PC-3 (cell line): ENCODE measurements around the gene TCN2. TPM values are rescaled to one million over a fixed set of nuclear protein-coding genes. Genes with fewer than 3 reads are reported as not detected.

Experiments used
- ATAC-seq: fragments of 200-7000 bp; cut with Tn5 transposase; 2 replicates; pipeline ENCODE4 v1.9.1; 2020; ENCODE audit warnings: mild to moderate bottlenecking, moderate library complexity
- BruUV-seq: library from RNA; stranded (reverse); fragments of 400-500 nt; replicated peaks from 2 replicates; lab custom pipeline; 2021; lab: Mats Ljungman, UMichigan
- CTCF ChIA-PET: fragments of 300-600 bp; sonication (Branson Sonifier 250); formaldehyde crosslinking; loops from one replicate; lab custom pipeline; 2022; ENCODE audit warnings: antibody characterized with exemption; lab: Charles Lee
- POLR2A ChIA-PET: fragments of 300-600 bp; sonication (Branson Sonifier 250); formaldehyde crosslinking; loops from one replicate; lab custom pipeline; 2022; ENCODE audit warnings: antibody characterized with exemption; ENCODE audit not compliant: unreplicated experiment; lab: Charles Lee
- DNase-seq: peaks from one replicate; pipeline ENCODE4 v3.0.0-alpha.2; 2015
- H2AFZ ChIP-seq: fragments of 300-600 bp; sonication (generic); 2 replicates; pipeline ENCODE4 v1.6.0; 2016; ENCODE audit warnings: antibody characterized with exemption, low read length
- H3F3A ChIP-seq: fragments of 300-600 bp; sonication (generic); one replicate; pipeline ENCODE4 v1.6.0; 2017; ENCODE audit warnings: antibody characterized with exemption, low read length, control low read depth, mild to moderate bottlenecking; ENCODE audit not compliant: unreplicated experiment
- H3K27ac ChIP-seq: fragments of 300-600 bp; sonication (generic); 2 replicates; pipeline ENCODE4 v1.5.1; 2016; ENCODE audit warnings: mild to moderate bottlenecking, low read length
- H3K27me3 ChIP-seq: fragments of 300-600 bp; sonication (generic); 2 replicates; pipeline ENCODE4 v1.6.1; 2016; ENCODE audit warnings: low read length, mixed read lengths
- H3K36me3 ChIP-seq: fragments of 300-600 bp; sonication (generic); 2 replicates; pipeline ENCODE4 v1.6.1; 2016; ENCODE audit warnings: low read depth, mixed run types, low read length, mixed read lengths
- H3K4me1 ChIP-seq: fragments of 300-600 bp; sonication (generic); 2 replicates; pipeline ENCODE4 v1.5.1; 2016; ENCODE audit warnings: low read length; ENCODE audit not compliant: insufficient read depth
- H3K4me2 ChIP-seq: fragments of 300-600 bp; sonication (generic); 2 replicates; pipeline ENCODE4 v1.6.0; 2016; ENCODE audit warnings: low read length
- H3K4me3 ChIP-seq: fragments of 300-600 bp; sonication (generic); 2 replicates; pipeline ENCODE4 v1.5.1; 2016; ENCODE audit warnings: mild to moderate bottlenecking, low read length, mixed read lengths
- H3K79me2 ChIP-seq: fragments of 300-600 bp; sonication (generic); 2 replicates; pipeline ENCODE4 v1.6.1; 2017; ENCODE audit warnings: low read length, mixed read lengths
- H3K9ac ChIP-seq: fragments of 300-600 bp; sonication (generic); 2 replicates; pipeline ENCODE4 v1.6.0; 2016; ENCODE audit warnings: mild to moderate bottlenecking, low read length
- H3K9me2 ChIP-seq: fragments of 300-600 bp; sonication (generic); replicated peaks from 2 replicates; pipeline ENCODE4 v1.6.1; 2016; ENCODE audit warnings: mixed run types, low read length, mixed read lengths
- H3K9me3 ChIP-seq: fragments of 300-600 bp; sonication (generic); 2 replicates; pipeline ENCODE4 v1.6.1; 2016; ENCODE audit warnings: low read length, mixed read lengths
- H4K20me1 ChIP-seq: fragments of 300-600 bp; sonication (generic); 2 replicates; pipeline ENCODE4 v1.6.1; 2016; ENCODE audit warnings: low read length, mixed read lengths
- CTCF ChIP-seq: fragments of 300-600 bp; sonication (generic); conservative IDR thresholded peaks from 2 replicates; pipeline ENCODE4 v1.5.1; 2017; ENCODE audit warnings: antibody characterized with exemption, low read depth, mild to moderate bottlenecking, low read length
- EZH2 ChIP-seq: fragments of 300-600 bp; sonication (generic); IDR thresholded peaks from one replicate; pipeline ENCODE4 v1.6.1; 2017; ENCODE audit warnings: antibody characterized with exemption, mild to moderate bottlenecking, low read length; ENCODE audit not compliant: unreplicated experiment
- EZH2phosphoT487 ChIP-seq: fragments of 300-600 bp; sonication (generic); IDR thresholded peaks from 2 replicates; pipeline ENCODE4 v1.6.1; 2018; ENCODE audit warnings: mild to moderate bottlenecking, antibody characterized with exemption, low read length, borderline replicate concordance
- intact Hi-C: fragments of 100-400 bp; cut with micrococcal nuclease; formaldehyde crosslinking; loops from 2 replicates; pipeline ENCODE4 v1.9.0; 2023
- total RNA-seq: library from RNA; depleted of rRNA; stranded (reverse); fragments of >200 nt; gene quantifications from 2 replicates; pipeline ENCODE4 v1.2.3, GENCODE V29; 2014

TCN2 gene
- total RNA-seq, 1 experiment from 2014 or later, result 1.7 TPM

- DNase-seq, result no peak
- H3K9me3 ChIP-seq, result no peaks in the 10 kb centered on the region
- ChIA-PET CTCF (interaction anchor here (1.4 kb wide), 1 partner anchor 16 kb away, joined by 5 read pairs; no protein-coding TSS in a partner anchor), POLR2A (no interaction called here)
- H3K4me1 ChIP-seq, result peaks cover 11% of the 10 kb centered on the region
- no peak overlapping the region for H3K4me3 ChIP-seq
- BruUV-seq, result no TSS peak
- no peak overlapping the region for H2AFZ ChIP-seq
- H3K27ac ChIP-seq, result no peak overlapping the region
- TF ChIP-seq CTCF (no peak), EZH2 (no peak), EZH2phosphoT487 (no peak)
- H3K27me3 ChIP-seq, result no peaks in the 10 kb centered on the region
- no peak overlapping the region for H3K9ac ChIP-seq
- ATAC-seq, result no peak
- H3K4me2 ChIP-seq, result no peak overlapping the region
- no peaks in the 10 kb centered on the region for H3K36me3 ChIP-seq
- H4K20me1 ChIP-seq, result no peaks in the 10 kb centered on the region
- H3K9me2 ChIP-seq, result no peaks in the 10 kb centered on the region
- intact Hi-C loops, result no loop called here
- no peaks in the 10 kb centered on the region for H3K79me2 ChIP-seq
- no peaks in the 10 kb centered on the region for H3F3A ChIP-seq
Measured at GRCh38 chr22:30650508-30651116, 43.6 kb downstream of the TCN2 start.

GRCh38 chr22:30652852-30653251, 45.9 kb downstream of the TCN2 start:
- Histone ChIP-seq H3K9me2 (no peaks in the 10 kb centered on the region), H3K4me3 (no peak overlapping the region), H2AFZ (no peak overlapping the region), H3K79me2 (no peaks in the 10 kb centered on the region), H3F3A (no peaks in the 10 kb centered on the region), H3K9me3 (no peaks in the 10 kb centered on the region), H3K4me2 (no peak overlapping the region), H3K4me1 (peaks cover 11% of the 10 kb centered on the region), H4K20me1 (no peaks in the 10 kb centered on the region), H3K36me3 (no peaks in the 10 kb centered on the region), H3K9ac (no peak overlapping the region), H3K27ac (no peak overlapping the region), H3K27me3 (no peaks in the 10 kb centered on the region)
- ChIA-PET POLR2A (no interaction called here), CTCF (no interaction called here)
- DNase-seq (no peak), ATAC-seq (no peak)
- no TSS peak for BruUV-seq
- TF ChIP-seq CTCF (no peak), EZH2phosphoT487 (no peak), EZH2 (no peak)
- intact Hi-C loops, result no loop called here

GRCh38 chr22:30654361-30654760, 47.4 kb downstream of the TCN2 start:
- ChIA-PET POLR2A (no interaction called here), CTCF (no interaction called here)
- Histone ChIP-seq H3K9me2 (no peaks in the 10 kb centered on the region), H3K36me3 (no peaks in the 10 kb centered on the region), H3K27ac (no peak overlapping the region), H3K79me2 (no peaks in the 10 kb centered on the region), H4K20me1 (no peaks in the 10 kb centered on the region), H3K9me3 (no peaks in the 10 kb centered on the region), H3F3A (no peaks in the 10 kb centered on the region), H2AFZ (no peak overlapping the region), H3K4me1 (peaks cover 4% of the 10 kb centered on the region; the same call in 1 of the 2 replicates), H3K4me3 (no peak overlapping the region), H3K27me3 (no peaks in the 10 kb centered on the region), H3K9ac (no peak overlapping the region), H3K4me2 (no peak overlapping the region)
- intact Hi-C loops, result no loop called here
- no TSS peak for BruUV-seq
- DNase-seq, result no peak
- TF ChIP-seq CTCF, result no peak
- TF ChIP-seq EZH2, result no peak
- no peak for TF ChIP-seq EZH2phosphoT487
- ATAC-seq, result no peak
